HG02759 (cell line): Measurements from ENCODE around the gene WNT3A.

Experiments
- ATAC-seq: cut with Tn5 transposase; IDR thresholded peaks from one replicate; pipeline ENCODE4 v1.9.1; 2021; ENCODE audit warnings: mild to moderate bottlenecking, moderate library complexity; ENCODE audit not compliant: unreplicated experiment

WNT3A gene

DNA sequence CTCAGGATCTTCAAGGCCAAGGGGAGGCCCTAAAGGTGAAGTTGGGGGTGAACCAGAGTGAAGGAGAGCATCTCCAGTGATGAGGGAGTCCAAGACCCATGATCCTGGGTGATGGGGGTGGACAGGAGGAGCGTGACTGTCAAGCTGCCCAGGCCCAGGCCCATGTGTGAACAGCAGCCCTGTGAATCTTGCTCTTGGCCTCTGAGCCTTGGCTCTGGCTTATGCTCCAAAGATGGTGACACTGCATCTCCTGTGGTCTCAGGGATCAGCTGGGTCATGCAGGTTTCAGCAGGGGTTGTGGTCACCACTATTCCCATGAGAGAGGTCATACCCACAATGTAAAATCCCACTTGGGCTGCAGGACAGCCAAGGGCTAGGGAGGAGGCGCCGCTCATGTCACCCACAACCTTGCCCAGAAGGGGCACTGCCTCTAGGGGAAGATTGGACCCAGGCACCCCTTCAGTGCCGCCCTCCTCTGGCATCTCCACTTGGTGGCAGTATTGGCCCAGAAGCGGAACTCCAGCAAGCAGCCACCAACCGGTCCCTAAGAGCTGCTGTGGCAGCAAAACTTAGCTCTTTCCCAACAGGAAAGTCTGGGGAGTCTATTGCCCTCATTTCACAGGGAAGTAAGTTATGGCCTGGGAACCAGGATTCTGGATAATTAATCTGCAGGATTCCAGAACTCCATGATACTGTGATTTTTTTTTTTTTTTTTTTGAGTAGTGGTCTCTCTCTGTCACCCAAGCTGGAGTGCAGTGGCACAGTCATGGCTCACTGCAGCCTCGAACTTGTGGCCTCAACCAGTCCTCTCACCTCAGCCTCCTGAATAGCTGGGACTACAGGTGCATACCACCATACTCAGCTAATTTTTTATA lies 7.5 kb upstream of the WNT3A start:
- ATAC-seq, result peak; percentile 80

DNA sequence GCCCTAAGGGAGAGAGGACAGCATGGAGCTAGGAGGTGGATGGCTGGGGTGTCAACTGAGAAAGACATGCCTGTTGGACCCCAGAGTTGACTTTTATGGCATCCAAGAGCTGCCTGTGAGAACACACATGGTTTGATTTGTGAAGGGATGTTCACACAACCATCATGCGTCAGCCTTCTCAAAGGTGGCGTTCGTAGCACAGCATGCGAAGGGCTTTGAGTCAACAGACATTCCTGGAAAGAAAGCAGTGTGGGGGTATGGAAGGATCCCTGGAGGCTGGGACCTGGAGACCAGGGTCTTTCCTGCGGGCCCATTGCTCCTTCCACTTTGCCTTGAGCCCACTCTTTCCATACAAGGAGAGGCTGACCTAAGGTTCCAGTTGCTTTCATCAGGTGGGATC lies 6.4 kb upstream of the WNT3A start:
- no peak for ATAC-seq

DNA sequence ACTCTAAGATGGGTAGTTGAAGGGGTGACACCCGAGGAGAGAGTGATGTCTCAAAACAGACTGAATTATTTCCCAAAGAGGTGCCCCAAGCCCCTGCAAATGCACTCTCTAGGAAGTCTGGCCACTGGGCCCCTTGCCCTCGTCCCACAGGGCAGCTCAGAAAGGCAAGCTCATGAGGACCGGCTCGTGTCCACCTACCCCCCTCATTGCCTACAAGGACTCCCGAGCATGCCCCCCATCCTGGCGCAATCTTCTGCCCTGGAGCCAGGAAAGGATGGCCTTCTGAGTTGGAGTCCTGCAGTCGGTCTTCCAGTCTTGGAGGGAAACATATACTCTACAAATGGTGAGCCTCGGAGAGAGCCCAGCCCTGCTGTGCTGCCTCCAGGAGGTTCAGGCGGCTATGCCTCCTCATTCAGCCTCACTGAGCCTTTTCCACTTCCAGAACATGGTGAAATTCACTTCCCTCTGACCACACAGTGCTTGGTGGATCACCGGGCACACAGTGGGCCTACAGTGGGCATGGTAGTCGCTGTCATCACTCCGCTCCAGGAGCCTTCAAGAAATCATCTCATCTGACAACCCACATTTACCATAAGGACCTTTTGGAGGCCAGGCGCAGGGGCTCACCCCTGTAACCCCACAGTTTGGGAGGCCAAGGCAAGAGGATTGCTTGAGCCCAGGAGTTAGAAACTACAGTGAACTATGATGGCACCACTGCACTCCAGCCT lies 5.8 kb upstream of the WNT3A start:
- ATAC-seq, result no peak

DNA sequence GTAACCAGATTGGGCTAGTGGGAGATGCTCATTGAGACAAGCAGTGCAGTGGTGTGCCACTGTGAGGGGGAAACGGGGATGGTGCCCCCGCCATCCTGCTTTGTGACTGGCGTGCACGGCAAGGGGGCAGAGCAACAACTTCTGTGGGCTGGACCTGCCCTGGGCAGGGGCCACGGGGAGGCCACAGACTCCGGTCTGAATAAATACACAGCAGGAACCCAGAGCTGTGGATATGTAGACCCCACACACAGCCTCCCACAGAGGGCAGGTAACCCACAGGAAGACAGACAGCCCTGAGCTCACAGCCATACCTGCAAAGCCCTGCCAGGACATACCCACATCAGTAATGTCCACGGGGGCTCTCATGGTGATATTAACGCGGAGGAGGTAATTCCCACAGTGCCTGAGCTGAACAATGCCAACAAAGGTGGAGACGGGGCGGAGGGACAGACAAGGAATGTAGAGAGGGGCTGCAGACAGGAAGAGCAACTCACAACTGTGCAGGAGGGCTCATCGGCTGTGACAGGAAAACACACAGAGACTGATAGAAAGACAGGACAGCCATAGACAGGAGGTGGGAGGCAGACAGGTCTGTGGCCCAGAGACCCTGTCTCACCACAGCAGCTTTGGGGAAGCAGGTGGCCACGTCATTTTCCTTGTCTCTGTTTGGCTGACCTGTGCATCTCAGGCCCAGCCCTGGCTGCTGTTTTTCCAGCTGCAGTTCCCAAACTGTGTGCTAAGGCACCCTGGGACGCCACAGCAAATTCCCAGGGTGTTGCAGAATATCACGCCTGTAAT lies 4.9 kb upstream of the WNT3A start:
- ATAC-seq, result no peak

DNA sequence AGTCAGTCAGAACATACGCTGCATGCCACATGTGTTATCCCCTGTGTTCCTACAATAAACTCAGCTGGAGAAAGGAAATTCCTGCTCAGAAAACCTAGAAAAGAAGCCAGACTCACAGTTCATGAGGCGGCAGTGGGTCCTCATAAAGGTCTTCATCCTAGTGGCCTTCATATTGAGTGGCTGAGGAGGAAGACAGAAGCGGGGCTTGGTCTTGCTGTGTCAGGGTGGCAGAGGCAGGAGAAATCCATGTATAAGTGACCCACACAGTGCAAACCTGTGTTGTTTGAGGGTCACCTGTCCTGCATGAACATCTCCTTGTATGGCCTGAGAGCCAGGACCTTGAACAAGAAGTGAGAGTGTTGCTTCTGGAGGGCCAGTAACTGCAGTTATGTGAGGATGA lies 4.0 kb upstream of the WNT3A start:
- no peak for ATAC-seq

DNA sequence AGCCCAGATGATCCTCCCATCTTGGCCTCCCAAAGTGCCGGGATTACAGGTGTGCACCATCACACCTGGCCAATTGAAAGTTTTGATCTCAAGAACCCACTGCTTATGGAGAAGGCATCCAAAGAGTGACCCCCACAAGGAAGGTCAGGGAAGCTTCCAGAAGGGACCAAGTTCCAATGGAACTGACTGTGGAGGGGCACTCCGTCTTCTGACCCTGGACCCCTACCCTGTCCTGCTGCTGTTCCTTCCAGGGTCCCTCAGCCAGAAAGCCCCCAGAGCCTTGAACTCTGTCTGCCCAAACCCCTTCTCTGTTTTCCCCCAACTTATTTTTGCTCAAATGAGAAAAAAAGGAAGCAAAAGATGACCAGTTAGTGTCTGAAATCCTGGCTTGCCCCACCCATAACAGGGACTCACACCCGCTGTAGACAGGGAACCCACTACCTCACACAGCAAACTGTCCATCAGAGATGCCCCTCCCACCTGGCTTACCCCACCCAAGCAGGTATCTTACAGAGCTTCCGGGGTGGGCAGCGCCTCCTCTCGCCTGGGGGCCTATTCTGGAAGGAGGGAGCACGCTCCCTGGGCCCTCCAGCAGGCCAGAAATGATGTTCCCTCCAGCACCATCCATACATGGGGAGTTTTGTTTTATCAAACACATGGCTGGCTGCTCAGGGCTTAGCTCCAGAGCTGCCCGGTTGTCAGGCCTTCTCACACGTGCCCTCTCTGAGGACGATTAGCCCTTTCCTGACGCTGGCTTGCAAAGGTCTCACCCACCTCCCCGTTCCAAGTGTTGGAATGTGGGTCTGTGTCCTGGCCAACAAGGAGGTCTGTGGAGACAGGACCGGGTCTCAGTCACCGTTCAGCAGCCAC lies 3.1 kb upstream of the WNT3A start:
- no peak for ATAC-seq

DNA sequence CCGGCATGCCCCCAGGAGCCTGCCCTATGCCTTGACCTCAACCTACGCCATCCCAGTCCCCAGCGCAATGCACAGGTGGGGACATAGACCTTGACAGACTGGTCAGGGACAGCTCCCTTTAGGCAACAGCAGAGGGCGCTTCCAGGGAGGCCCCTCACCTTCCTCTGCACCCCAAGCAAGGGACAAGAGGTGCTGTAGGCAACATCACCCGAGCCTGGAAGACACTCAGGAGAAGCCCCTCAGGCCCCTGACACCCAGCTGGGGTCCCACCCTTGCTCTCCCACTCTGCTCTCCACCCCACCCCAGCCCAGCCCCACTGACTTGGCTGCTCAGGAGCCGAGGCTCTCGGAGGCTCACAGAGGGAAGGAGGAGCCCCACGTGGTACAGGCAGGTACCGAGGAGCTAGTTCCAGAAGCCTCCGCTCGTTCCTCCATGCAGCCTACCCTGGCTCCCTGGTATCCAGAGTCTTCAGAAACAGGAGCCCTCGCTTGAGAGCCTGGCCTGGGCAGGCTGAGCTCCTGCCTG lies 2.4 kb upstream of the WNT3A start:
- ATAC-seq, result peak; percentile 46

DNA sequence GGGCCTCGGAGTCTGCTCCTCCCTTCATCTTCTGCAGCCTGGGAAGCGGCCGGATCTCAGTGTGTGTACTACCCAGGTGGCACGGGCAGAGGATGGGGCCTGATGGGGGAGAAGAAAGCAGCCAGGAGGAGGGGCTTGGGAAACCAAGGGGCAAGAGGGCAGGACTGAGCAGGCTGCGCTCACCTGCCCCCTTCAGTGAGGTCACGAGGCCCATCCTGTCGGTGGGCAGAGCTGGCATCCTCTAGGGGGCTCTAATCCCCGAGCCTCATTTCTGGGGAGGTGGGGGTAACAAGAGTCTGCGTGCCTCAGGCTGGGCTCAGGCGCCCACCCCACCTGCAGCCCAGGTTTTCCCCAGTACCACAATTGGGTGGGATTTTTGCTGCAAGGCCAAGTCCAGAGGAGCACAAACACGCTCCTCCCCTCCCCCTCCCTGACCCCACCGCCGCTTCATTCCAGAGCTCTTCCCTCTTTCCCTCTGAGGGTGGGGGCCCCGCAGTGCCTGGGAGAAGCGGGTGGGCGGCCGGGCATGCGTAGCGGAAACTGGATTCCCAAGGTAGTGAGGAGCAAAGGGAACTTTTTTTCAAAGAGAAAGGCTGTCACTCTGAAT lies 1.8 kb upstream of the WNT3A start:
- no peak for ATAC-seq

DNA sequence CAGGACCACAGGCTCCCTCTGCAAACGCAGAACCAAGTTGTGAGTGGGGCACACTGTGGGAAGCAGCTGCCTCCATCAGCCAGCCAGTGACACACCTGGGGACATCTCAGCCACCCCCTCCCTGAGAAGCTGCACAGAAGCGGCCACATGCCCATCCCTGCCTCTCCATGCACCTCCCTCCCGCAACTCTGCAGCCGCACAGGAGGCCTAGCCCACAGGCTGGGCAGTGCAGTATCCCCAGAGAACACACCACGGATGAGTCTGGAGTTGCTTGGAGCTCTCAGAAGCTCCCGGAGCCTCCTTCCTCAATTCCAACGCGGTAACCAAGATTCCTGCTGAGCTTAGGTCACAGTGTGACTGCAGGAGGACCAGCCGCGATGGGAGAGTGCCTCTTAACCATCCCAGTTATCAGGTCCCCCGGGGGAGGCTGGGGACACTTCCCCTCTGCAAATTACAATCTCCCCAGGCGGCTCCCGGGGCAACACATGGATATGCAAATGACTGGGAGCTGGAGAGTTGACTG lies 1.2 kb upstream of the WNT3A start:
- ATAC-seq, result no peak

DNA sequence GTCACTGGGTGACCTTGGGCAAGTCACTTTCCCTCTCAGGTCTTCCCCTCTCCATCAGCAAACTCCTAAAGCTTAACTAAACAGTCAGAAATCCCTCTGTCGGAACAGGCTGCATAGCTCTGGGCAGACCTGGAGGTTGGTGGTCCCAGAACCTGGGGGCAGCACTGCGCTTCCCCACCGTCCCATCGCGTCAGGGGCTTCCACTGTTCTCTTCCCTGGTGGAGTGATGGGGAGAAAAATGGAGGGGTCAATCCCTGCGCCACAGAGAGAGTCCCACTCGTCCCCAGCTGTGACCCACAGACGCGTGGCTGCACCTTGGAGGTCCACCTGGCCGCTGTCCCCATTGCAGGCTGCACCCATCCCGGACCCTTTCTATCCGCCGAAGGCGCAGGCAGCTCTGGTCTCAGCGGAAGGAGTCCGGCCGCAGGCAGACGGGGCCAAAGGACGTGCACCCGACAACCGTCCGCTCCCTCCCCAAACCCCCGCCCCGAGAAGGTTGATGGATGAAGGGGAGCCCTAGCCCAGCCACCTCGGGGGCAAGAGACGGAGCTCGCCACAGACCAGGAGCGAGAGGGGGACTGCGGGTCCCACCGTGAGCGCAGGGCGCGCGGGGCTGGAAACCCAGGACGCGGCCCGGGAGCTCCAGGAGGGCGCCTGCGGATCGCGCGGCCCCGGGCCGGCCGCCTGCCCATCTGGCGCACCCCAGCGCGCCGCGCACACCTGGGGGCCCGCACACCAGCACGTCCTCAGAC lies 588 bp upstream of the WNT3A start:
- ATAC-seq, result no peak

DNA sequence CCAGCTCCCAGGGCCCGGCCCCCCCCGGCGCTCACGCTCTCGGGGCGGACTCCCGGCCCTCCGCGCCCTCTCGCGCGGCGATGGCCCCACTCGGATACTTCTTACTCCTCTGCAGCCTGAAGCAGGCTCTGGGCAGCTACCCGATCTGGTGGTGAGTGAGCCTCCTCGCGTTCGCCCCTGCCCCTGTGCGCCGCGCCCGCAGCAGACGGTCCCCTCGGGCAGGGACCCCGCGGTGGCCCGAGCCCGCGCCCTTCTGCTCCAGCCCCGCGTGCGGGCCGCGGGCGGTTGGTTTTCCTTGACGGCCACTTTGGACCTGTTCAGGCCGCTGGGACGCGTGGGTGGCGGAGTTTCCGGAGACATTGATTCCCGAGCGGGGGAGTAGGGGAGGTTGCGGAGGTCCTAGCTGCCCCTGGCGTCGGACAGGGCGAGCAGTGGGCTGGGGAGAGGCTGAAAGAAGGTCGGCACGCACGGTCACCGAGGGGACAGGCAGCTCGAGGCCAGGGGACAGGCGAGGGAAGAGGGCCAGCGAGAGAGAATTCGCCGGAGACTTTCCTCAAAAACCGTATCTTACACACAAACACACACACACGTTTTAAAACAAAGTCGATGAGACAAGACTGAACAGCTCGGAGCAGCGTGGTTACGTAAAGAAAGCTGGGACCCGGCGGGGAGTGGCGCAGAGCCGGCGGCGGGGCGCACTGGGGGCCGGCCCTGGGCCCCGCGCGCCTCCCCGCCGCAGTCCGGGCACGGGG lies 427 bp downstream of the WNT3A start:
- no peak for ATAC-seq

DNA sequence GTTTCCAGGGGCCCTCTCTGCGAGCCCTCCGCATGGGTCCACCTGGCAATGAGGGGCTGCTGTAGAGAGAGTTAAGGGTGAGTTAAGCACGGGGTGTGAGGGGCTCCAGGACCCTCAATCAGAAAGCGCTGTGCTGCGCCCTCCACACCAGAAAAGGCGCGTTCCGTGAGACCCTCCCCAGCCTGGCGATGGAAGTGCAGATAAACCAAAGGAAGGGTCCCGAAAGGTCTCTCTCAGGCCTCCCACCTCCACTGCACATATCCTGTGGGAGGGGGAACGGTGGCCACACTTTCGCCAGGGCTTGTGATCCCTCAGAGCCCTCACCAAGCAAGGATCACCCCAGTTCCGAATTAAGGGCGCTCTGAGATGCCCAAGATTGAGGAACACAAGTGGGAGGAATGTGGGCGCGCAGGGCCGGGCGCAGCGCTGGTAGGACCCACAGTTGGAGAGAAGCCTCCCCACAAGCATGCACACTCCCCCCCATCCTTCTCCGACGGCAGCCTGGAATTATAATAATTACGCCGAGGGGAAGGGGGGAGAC lies 1.1 kb downstream of the WNT3A start:
- ATAC-seq, result no peak

DNA sequence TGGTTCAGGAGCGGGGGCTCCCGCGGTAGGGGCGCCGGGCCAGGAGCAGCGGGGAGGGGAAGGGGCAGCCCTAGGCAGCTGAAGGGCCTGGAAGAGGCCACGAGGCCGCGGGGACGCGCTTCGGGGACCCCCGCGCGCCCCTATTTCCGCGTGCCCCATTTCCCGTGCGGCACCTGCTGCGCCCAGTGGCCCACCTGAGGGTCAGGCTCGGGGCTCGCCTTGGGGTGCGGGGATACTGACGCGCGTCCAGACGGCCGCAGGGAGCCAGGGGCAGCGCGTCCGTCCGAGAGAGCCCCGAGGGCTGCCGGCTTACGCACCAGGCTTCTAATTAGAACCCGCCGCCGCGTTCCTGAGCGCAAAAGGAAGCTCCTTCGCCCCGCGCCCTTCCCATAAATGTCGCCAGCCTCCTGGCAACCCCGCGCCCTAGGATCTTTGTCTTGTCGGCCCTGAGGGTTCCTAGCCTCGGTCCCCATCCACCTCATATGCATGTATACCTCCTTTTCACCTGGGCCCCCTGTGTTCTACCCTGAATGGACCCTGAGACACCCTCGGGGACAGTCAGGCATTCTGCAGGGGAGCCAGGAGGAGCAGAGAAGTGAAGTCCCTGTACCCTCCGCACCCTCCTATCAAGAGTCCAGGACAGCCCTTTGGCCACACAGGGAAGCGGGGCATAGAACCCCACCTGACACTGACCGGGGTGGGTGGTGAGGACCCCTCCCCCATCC lies 1.8 kb downstream of the WNT3A start:
- ATAC-seq, result no peak

DNA sequence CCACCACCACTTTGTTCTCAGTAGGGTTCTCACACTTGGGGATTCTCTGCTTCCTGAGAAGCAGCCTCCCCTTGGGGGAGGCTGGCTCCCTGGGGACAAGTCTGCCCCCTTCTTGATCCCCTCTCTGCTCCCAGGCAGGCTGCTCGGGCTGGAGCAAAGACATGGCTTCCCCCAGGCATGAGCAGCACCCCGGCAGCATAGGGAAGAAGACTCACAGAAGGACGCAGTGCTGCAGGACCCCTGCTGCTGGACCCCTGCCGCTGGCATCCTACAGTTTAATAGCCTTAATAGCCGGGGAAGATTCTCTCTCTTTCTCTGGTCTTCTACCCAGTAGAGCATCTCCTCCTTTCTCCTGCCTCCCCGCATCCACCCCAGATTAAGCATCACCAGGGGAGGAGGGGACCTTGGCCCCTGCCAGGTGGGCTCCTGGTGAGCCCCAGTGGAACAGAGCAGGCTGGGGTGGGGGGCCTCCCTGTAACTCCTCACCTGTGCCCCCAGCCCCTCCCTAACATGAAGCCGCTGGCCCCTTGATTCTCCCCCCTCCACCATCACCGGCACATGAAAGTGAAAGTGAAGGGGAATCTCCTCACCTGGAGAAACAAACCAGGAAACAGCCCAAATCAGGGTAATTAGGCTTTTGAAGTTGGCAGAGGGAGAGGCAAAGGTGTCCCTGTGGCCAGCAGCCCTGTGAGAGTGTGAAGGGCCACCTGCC lies 2.5 kb downstream of the WNT3A start:
- ATAC-seq, result no peak

DNA sequence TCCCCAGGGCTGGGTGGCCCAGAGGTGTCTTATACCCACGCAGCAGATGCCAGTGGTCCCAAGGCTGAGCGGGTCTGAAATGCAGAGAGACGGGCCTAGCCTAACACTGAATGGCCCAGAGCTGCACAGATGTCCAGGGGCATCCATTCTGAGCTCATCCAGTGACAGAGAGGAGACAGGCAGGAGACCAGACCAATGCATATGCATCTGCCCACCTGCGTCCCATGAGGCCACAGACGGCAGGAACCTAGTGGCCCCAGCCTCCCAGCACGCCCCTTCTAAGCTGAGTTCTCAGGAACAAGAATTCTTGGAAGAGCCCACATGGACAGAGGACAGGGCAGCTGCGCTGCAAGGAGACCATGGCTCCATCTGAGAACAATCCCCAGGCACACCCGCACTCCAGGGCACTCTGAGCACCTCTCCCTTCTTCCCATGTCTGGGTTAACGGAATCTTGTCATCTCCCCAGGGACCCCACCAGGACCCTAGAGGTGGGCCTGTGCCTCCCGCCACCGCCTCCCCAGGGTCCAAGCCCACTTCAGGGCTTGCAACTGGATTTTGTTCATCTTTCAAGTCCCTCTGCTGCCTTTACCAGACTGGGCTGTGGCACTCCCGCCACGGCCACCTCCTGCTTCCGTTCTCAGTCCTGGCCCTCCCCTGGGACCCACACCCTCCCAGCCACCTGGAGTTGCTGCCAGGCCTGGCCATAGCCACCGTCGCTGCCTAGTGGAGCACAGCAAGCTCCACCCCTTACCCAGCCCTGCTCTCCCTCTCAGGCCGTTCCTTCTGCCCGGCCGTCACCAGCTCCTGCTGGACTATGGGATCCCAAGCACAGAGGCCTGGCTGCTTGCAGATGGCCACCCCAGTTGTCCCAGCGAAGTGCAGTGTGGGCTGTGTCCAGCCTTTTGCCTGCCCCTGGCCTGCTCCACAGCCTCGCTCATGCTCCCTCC lies 3.3 kb downstream of the WNT3A start:
- peak; percentile 54 for ATAC-seq

DNA sequence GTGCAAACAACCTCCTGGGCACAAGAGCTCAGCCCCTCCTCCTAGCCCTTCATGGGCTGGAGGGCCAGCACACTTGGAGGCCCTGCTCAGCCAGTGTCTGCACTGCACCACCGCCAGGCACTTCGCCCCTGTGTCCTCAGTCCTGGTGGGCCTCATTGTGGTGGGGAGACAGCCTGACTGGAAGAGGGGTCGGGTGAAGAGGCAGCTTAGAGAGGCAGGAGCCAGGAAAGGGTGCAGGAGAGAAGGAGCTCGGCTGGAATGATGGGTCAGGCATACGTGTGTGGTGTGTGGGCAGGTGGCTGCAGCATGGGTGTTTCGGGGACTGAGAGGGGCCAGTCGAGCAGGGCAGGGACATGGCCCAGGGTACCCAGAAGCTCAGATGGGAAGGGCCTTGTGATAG lies 4.1 kb downstream of the WNT3A start:
- ATAC-seq, result no peak
